LHCN-M2 (cell line): ENCODE data around the gene HOXA13. TPM values are rescaled to one million over a fixed set of nuclear protein-coding genes. Genes with fewer than 3 reads are reported as not detected.
A peak's percentile ranks its signal among the peaks of the same experiment; 100 is the strongest.

ENCODE experiments used
- DNase-seq: peaks from one replicate; pipeline ENCODE4 v3.0.0-alpha.2; 2012; ENCODE audit warnings: low read depth
- total RNA-seq: library from RNA; depleted of rRNA; stranded (reverse); fragments of >200 nt; gene quantifications from 2 replicates; pipeline ENCODE4 v1.2.3, GENCODE V29; 2014

The HOXA13 gene
- total RNA-seq, 1 experiment from 2014 or later: 0.11 TPM

GRCh38 chr7:27182285-27182841, 17.5 kb downstream of the HOXA13 start:
- DNase-seq: no peak

DNA sequence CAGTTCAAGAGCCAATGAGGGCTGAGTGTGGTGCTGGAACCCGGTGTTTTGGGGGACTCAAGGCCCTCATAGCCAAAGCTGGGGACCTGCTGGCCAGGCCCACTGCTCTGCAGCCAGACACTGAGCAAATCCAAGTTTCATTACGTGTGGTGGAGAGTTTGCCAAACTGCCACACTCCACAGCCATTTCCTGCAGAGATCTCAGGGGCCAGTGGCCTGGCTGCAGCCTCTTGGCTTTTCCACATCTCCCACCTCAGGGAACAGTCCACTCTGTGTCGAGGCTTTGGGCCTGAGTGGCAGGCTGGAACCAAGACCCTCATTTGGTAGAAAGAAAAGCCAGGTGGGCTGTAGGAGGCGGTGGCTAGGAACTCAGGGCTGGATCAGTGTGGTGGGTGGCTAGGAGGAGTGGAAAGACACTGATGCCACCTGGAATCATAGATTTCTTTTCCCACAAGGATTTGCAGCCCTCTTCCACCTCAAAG, 18.1 kb downstream of the HOXA13 start:
- DNase-seq: no peak

DNA sequence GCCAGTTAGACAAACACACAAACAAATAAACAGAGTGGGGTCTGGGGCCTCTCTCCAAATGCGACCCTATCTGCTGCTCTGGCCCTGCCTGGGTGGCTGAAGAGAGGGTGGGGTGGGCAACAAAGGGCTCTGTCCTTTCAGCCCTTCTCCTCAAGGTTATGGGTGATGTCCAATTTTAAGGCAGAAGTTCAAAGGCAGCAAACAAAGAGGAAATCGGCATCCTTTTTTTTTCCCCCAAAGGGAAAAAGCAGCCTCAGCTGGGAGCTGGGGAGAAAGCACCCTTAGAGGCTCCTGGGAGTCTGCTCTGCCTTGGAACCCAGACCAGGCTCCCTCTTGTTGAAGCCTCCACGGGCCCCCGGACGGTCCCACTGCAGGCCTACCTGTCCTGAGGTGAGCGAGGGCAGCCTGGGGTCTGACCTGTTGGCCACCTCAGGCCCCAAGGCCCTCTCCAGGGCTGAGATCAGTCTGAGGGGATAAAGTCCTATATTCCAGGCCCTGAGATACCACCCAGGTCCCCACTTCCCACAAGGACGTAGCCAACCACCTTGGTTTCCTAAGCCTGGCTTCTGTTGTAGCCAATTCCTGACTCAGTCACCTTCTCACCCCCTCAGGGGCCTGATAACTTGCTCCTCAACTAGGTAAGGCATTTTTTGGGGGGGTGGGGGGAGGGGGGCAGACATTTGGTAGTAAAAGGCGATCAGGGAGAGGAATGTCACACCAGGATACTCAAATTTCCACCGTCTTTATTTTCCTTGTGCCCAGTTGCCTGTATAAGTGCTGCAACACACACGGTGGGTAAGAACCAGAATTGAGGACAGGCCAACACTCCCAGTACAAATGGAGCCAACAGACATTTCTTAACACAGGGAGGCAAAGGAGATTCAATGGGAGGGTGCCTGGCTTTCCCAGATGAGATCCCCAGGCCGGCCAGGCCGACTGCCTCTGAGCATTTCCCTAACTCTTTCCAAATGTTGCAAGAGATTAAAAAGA, 19.2 kb downstream of the HOXA13 start:
- no peak for DNase-seq

GRCh38 chr7:27179503-27180430, 20.1 kb downstream of the HOXA13 start:
- peak; percentile 72 for DNase-seq

- no peak for DNase-seq
Observed at GRCh38 chr7:27179030-27179429, 20.9 kb downstream of the HOXA13 start.

DNA sequence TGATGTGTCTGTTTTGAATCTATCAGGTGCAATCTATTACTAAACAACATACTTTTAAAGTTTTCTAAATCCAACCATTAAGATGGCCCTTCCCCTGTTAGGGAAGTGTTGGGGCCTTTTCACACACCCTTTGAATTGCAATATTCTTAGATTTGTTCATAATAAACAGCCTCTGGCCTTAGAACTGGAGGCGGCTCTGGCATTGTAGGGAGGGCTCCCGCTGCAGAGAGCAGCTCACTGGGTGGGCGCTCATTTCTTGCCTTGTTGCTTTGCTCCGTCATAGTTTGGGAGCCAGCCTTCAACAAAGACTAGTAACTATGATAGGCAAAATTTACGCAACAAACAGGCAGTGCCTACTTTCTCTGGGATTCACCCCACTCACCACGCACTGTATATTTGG, 21.5 kb downstream of the HOXA13 start:
- DNase-seq: no peak

DNA sequence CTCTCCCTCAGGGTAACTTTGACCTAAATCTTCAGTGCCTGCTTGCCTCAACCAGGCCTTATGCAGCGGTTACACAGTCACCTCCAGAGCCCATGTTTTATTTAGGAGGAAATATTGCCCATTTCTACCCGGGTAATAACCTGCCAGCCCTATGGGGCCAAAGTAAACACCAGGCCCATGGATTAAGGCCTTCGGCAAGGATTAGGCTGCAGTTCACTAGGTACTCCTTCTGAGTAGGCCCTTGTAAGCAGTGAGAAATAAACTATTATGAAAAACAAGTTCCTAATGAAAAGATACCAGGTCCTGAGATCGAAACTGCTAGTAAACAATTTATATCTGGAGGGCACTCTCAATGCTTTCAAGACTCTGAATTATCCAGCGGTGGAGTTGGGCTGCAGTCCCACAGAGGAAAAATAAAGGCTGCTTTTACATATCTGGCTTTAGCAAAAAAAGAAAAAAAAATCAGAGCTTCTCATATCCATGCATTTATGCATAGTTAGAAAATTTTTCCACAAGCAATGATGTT, 22.0 kb downstream of the HOXA13 start:
- no peak for DNase-seq

DNA sequence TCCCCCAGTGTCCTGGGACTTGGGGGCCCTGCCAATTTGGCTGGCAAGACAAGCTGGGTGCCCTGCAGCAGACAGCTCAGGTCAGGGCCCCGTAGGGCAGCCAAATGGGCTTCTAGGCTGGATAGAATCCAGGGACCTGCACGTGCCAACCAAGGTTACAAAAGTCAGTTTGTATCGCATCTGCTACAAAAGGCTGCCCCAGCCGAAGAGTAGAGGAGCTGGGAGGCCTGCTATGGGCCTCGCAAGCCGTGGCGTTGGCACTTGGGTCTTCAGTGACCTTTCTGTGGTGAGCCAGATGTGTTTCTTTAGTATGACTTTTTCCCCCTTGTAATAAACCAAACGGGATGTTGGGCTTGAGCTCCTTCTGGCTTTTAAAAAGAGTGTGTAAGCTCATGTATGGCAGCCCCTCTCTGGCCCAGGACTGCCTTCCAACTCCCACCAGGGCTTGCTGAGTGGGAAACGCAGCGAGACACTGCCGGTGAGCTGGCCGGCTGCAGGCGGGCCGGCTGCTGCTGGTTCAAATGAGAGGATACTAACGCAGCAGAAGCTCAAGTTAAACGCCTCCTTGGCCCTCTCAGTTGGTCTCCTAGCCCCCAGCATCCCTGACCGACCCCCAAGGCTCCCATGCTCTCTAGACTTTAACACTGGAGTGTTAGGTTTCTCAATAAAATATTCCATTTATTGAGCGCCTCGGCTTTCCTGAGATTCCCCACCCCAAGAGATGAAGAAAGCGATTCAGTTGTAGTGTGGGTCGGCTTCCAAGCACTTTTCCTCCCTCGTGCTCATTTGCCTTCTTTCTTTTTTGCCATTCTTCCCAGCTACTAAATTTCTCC, 22.7 kb downstream of the HOXA13 start:
- DNase-seq: no peak

- DNase-seq: no peak
Observed at GRCh38 chr7:27176524-27176845, 23.4 kb downstream of the HOXA13 start.

- no peak for DNase-seq
Observed at GRCh38 chr7:27175626-27176523, 24.0 kb downstream of the HOXA13 start.

DNA sequence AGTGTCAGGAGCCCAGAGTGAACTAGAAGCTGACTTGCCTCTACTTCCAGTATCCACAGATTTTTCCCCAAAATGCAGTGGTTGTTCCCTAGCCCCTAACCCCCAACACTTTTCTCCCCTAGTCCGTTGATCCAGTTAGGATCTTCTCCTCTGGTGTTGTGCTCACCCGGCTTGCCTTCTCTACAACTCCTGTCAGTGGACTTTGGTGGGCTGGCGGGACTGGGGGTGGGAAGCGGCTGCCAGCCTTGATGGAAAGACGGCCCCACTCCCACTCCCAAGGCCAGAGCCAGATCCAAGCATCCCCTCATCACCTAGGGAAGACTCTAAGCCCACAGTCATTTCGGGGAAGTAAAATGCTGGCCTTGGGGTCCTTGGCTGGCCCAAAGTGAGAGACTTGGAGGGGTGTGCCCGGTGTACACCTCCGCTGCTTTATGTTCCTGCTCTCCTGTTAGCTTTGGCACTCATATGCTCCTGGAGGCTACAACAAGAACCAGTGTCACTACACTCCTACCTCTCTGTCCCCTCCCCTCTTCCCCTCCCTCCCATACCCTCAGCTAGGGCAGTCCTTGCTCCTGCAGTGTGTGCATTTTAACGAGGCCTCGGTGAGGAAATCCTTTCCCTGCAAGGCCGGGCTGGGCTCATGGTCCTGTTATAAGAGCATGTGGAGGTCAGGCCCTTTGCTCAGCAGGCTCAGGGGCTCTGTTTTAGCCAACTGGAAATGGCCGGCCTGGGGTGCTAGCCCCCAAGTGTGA, 24.8 kb downstream of the HOXA13 start:
- no peak for DNase-seq

DNA sequence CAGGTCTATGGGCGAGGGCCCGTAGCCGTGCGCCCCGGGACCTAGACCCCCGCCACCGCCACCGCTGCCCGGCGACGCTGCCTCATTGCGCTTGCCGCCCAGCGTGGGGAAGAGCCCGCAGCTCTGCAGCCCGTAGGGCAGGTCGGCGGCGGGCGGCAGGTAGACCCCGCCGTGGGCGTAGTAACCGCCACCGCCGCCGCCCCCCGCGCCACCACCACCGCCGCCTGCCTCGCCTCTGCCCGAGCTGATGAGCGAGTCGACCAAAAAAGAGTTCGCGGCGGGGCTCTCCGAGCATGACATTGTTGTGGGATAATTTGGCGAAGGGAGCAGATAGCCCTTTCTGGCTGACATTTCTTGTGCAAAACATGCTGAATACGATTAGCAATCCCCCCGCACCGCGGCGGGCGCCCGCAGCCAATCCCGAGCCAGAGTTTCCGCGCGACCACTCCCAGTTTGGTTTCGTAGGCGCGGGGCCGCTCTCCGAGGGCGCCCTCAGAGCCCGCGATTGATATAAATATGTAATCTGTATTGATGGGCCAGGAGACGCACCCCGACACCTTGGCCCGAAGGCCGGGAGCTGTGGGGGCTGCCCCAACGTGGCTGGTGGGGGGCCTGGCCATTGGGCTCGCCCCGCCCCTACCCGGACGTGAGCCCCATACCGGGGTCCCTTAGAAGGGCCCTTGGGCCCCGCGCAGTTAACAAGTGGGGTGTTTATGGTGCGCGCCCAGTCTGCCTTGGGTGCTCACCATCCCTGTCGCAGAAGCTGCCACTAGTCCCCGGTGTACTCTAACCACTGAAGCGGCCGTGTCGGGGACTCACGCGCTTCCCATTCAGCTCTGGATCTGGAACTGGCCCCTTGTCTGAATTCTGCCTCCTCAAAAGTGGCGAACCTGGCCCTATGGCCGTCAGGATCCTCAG, 25.7 kb downstream of the HOXA13 start, which contains the start of gene HOXA10:
TSS of gene HOXA10 (minus strand) at position 365 of the 918 bp plus-strand sequence. CDS start at position 351, 14 bp downstream.
- DNase-seq: no peak

DNA sequence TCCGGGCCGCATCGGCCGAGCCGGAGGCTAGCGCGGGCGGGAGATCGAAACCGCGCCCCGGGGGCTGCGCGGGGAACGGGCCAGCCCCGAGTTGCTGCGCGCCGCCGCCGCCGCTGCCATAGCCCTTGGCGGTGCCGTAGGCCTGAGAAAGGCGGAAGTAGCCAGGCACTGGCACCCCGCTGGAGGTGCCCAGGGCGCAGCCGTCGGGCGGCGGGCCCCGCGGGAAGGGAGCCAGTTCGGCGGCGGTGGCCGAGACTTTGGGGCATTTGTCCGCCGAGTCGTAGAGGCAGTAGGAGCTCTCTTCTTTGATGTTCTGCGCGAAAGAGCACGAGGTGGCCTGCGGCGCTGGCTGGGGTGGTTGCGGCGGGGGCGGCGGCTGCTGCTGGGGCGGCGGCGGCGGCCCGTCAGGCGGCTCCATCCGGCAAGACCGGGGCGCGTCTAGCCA, 26.4 kb downstream of the HOXA13 start:
- peak; percentile 59 for DNase-seq

DNA sequence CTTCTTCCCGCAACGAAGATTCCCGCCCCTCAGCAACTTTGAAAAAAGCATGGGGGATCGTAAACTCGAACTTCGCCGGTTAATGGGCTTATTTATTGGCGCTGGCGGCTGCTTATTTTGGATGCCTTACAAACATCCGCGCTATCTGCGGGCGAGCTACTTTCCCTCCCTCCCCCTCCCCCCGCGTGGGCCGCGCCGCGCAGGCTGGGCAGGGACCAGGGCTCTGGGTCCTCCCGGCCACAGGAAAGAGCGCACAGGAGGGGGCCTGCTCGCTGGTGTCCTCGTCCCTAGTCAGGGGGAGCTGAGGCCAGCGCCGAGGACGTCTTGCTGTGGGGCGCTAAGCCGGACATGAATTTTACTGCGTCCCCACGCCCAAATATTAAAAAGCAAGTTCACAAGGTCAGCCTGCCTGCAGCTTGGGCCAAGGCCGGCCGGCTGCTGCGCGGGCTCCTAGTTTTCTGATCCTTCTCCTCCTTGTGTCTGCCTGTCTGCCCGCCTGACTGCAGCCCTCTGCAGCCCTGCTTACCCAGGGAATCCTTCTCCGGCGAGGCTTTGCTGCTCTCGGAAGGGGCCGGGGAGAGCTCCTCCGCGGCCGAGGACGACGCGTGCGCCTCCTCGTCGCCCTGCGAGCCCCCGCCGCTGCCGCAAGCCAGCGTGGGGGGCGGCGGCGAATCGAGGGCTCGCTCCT, 26.9 kb downstream of the HOXA13 start:
- peak; percentile 67 for DNase-seq

GRCh38 chr7:27172315-27172774, 27.5 kb downstream of the HOXA13 start:
- DNase-seq: no peak

DNA sequence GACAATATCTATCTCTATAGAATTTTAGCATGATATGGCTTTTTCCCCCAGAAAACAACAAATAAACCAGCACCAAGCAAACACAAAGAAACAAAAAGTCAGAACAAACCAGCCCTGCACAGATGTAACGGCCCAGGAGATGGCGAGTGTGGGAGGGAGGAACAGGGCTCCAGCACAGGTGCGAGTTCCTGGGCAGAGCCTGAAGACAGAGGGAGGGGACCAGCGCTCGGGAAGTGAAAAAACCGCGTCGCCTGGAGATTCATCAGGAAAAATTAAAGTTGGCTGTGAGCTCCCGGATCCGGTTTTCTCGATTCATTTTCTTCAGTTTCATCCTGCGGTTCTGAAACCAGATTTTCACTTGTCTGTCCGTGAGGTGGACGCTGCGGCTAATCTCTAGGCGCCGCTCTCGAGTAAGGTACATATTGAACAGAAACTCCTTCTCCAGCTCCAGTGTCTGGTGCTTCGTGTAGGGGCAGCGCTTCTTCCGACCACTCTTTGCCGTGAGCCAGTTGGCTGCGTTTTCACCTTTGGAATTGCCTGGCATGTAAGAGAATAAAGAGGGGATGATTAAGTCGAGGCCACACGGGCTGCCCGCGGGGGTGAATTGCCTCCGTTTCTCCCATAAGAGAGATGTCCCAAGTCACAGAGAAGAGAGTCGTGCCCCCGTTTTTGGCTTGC, 28.1 kb downstream of the HOXA13 start:
- DNase-seq: no peak
